ENCODE results near the gene ZPR1.

GRCh38 chr11:116825434-116825833 lies 37.6 kb upstream of the ZPR1 start:
- TF ChIP-seq EZH2 (IDR thresholded peaks at IDR 0.05): no peak
- no peak for TF ChIP-seq POLR2AphosphoS5 (IDR thresholded peaks at IDR 0.05; ENCODE audit: borderline replicate concordance, low read depth, low read length)

Data from SK-N-MC (cell line).